ENCODE results near the gene SUGP1.

SUGP1 gene

GRCh38 chr19:19274716-19275565 lies 45.4 kb downstream of the SUGP1 start:
- TF ChIP-seq CTCF (IDR thresholded peaks at IDR 0.05; ENCODE audit: borderline replicate concordance, insufficient read depth, low read depth, low read length): no peak
- no peak overlapping the region for H3K4me3 ChIP-seq (ENCODE audit: low read depth, low read length)

GRCh38 chr19:19274146-19274545 lies 46.2 kb downstream of the SUGP1 start:
- H3K4me3 ChIP-seq (ENCODE audit: low read depth, low read length): no peak overlapping the region
- TF ChIP-seq CTCF (IDR thresholded peaks at IDR 0.05; ENCODE audit: borderline replicate concordance, insufficient read depth, low read depth, low read length): no peak

- TF ChIP-seq CTCF (IDR thresholded peaks at IDR 0.05; ENCODE audit: borderline replicate concordance, insufficient read depth, low read depth, low read length): no peak
- no peak overlapping the region for H3K4me3 ChIP-seq (ENCODE audit: low read depth, low read length)
These were observed 48.3 kb downstream of the SUGP1 start for GRCh38 chr19:19271828-19272599.

- no peak overlapping the region for H3K4me3 ChIP-seq (ENCODE audit: low read depth, low read length)
- TF ChIP-seq CTCF (IDR thresholded peaks at IDR 0.05; ENCODE audit: borderline replicate concordance, insufficient read depth, low read depth, low read length): no peak
These were observed 49.3 kb downstream of the SUGP1 start for GRCh38 chr19:19270749-19271571.

GRCh38 chr19:19269952-19270694 lies 50.2 kb downstream of the SUGP1 start:
- no peak for TF ChIP-seq CTCF (IDR thresholded peaks at IDR 0.05; ENCODE audit: borderline replicate concordance, insufficient read depth, low read depth, low read length)
- H3K4me3 ChIP-seq (ENCODE audit: low read depth, low read length): no peak overlapping the region
